Mesenteric fat pad (tissue), 1 donor: ENCODE measurements around the gene PWP1. TPM values are rescaled to one million over a fixed set of nuclear protein-coding genes. Genes with fewer than 3 reads are reported as not detected.

Experiments
- DNase-seq: peaks from one replicate; pipeline ENCODE4 v3.0.0-alpha.2; 2020; ENCODE audit warnings: low spot score
- total RNA-seq: library from RNA; stranded (reverse); fragmentation: NEBNext Ultra II Directional; extraction: Animal tissue kit (Norgen Biotek cat#: 25700); gene quantifications from one replicate; pipeline ENCODE4 v1.2.1, GENCODE V29; 2021
- donor health status: DM: yes; HTN: yes; CAD: no.

Gene PWP1
- total RNA-seq, 1 donor from 2014 or later: 41.4 TPM

DNA sequence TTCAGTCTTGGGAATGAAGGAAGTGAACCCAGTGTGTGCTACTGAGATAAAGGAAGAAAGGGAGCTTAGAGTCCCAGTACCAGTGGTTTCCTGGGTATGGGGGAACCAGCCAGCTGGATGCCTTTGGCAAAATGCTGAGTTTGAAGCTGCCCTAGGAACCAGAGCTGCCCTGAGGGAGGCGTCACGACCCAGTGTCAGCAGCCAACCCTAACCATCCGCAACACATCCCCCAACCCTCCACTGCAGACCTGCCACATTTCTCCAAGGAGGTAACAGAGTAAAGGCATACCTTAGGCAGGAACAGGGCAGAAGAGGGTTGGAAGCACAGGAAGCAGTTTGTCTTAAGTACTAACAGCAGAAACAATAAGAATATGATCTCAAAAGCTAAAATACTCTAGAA, 46.8 kb downstream of the PWP1 start:
- DNase-seq: no peak

DNA sequence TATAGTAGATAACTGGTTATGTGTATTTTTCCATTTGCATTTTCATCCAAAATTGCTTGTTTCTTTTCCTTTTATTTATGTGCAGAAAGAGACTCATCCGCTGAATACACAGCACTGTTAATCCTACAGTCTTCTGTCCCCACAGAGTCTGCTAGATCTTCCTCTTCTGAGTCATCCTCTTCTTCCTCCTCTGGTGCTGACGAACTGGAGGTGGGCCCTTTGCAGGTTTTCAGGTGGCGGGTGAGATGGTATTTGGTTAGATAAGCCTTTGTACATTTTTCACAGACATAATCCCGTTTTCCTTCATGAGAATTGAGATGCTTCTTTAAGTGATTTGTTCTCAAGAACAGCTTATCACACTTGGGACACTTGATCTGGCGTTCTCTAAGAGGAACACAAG, 48.5 kb downstream of the PWP1 start:
- DNase-seq: no peak

DNA sequence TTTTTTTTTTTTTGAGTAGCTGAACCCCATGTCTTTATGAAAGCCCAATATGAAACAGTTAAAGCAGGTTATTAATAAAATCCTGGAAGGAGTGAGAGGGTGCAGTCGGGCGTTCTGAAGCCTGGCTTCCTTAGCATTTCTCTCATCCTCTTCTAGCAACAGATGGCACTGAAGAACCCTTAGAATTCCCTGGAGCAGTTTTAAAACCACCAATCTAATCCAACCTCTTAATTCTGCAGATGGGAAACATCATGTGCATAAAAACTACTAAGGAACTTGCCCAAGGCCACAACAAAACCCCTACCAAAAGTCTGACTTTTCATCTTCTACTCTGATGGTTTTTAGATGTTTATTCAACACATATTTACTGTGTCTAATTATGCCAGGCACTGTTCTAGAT, 50.2 kb downstream of the PWP1 start:
- DNase-seq: no peak

DNA sequence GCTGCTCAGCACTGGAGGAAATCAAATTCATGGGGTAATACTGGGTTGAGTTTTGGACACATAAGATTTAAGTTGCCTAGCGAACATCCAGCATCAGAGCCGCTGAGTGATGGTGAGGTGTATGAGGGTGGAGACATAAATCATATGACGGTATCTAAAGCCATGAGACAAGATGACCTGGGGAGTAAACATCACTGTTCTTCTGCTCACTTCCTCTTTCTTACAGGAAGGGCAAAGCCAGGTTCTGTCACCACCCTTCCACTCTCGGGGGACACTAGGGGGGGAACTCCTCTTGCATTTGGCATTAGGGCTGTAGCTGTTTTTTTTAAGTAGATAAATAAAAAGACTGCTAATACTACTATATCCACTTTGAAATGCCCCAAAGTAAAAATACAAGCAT, 51.3 kb downstream of the PWP1 start:
- DNase-seq: no peak

DNA sequence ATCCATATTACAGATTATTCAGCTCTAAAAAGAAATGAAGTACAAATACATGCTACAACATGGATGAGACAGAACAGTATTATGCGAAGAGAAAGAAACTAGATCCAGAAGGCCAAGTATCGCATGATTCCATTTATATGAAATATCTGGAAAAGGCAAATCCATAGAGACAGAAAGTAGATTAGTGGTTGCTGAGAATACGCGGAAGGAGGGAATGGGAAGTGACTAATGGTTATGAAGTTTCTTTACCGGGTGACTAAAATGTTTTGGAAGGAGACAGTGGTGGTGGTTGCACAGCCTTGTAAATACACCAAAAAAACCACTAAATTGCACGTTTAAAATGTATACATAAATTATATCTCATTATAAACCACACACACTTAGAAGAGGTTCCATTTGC, 62.9 kb downstream of the PWP1 start:
- no peak for DNase-seq

DNA sequence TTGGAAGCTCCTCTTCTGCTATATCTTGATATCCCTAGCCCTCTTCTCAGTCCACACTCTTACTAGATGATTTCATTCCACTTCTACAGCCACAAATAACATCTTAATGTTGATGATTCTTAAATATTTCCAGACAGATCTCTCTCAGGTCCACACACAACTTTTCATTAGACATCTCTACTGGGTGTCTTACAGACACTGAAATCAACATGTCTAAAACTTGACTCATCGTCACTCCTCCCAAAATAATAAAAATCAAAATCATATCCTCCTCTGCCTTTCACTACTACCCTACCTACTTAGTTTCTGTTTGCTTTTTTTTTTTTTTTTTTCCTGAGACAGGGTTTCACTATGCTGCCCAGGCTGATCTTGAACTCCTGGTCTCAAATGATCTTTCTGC, 63.5 kb downstream of the PWP1 start:
- no peak for DNase-seq

GRCh38 chr12:107759410-107759809, 73.8 kb downstream of the PWP1 start:
- DNase-seq: no peak

DNA sequence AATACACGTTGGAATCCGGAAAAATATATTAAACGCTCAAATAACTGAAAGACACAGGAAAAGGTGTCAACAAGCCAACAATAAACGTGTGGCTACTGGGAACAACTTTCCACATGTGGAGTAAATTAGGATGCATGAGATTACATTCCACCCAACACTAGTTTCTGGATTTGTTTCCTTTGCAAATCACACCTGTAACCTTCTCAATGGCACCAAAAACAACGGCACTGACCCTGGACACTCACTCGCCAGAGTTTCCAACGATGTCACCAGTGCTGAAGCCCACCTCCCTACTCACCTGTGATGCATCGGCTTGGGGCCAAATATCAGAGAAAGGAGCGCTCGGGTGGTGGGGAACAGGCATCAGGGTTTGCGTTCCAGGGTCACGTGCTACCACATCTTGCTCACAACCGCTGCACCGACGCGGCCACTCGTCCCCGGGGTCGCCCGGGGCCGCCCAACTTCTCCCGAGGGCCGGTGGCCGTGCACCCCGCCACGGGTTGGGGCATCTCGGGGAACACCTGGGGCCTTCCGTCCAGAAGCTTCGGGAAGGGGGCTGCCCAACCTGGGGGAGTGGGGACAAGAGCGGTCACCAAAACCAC, 74.7 kb downstream of the PWP1 start:
- no peak for DNase-seq

DNA sequence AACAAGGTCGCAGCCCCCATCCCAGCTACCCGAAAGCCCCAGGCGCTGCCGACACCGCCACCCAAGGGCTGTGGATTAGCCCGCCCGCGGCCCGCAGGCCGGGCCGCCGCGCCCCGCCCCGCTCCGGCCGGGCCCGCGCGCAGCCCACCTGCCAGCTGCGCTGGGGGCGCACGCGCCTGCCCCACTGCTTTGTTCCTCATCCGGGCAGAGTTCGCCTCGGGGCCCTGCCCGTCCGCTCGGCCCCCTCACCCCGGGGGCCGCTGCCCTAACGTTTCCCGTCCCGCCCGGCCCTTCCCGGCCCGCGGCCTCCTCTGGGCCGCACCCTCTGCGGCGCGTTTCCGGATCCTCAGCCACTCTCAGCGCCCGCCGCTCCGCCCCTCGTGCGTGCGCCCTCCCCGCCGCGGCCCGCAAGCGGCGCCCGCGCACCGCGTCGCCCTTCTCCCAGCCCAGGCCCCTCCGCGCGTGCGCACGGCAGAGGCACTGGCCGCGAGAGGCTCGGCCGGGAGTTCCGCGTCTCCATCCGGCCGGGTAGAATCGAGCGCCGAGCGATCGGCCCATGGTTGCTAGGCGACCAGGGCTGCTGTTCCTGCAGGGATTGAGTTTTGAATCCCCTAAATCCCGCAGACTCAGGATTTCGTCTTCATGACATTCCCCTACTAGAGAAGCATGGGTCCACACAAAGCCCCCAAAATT, 75.4 kb downstream of the PWP1 start, which contains the start of gene PRDM4:
PRDM4 (minus strand) TSS at position 329 of the 693 bp plus-strand sequence. CDS start 622 bp downstream, outside the sequence.
- DNase-seq: peak; percentile 98

GRCh38 chr12:107761502-107761904, 75.9 kb downstream of the PWP1 start:
- DNase-seq: no peak

Other genes with a start within 250 kb of the PWP1 start
- 28.6 TPM for gene PRDM4, start 75.3 kb downstream of the PWP1 start, total RNA-seq
- gene ASCL4, start 88.9 kb downstream of the PWP1 start, total RNA-seq: not detected